Regular cardiac myocyte (primary cell): ENCODE results near the gene UNC5CL. TPM values are rescaled to one million over a fixed set of nuclear protein-coding genes. Genes with fewer than 3 reads are reported as not detected.

Source experiments
- total RNA-seq: library from RNA; depleted of rRNA; stranded (reverse); fragments of >200 nt; gene quantifications from 2 replicates; pipeline ENCODE4 v1.2.3, GENCODE V29; 2014

The UNC5CL gene, protein sequence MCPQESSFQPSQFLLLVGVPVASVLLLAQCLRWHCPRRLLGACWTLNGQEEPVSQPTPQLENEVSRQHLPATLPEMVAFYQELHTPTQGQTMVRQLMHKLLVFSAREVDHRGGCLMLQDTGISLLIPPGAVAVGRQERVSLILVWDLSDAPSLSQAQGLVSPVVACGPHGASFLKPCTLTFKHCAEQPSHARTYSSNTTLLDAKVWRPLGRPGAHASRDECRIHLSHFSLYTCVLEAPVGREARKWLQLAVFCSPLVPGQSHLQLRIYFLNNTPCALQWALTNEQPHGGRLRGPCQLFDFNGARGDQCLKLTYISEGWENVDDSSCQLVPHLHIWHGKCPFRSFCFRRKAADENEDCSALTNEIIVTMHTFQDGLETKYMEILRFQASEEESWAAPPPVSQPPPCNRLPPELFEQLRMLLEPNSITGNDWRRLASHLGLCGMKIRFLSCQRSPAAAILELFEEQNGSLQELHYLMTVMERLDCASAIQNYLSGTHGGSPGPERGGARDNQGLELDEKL
- under 0.01 TPM in 1 of 2 replicates, not detected in the other for total RNA-seq

GRCh38 chr6:41039060-41039998 is at the start of gene UNC5CL:
UNC5CL (minus strand) TSS chr6:41039221; CDS start chr6:41035074, 4,147 bp downstream.

DNA sequence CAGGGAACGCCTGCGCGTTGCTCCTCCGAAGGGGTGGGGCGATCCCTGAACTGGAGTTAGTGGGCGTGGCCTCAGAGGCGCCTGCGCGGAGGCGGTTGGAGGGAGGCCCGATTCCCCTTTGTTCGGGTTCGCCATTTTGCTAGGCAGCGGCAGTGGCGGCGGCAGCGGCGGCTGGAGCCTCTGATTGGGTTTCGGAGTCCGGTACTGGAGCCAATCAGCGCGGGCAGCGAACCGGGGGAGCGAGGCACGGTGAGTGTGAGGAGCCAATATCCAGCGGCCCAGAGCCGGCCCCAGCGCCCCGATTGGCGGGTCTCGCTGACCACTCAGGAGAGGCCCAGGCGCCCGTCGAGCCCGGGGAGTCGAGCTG is 33.8 kb upstream of the UNC5CL start, which contains the start of gene NFYA:
NFYA (plus strand) TSS at position 139 of the 367 bp plus-strand sequence. CDS start 6,116 bp downstream, outside the sequence.

DNA sequence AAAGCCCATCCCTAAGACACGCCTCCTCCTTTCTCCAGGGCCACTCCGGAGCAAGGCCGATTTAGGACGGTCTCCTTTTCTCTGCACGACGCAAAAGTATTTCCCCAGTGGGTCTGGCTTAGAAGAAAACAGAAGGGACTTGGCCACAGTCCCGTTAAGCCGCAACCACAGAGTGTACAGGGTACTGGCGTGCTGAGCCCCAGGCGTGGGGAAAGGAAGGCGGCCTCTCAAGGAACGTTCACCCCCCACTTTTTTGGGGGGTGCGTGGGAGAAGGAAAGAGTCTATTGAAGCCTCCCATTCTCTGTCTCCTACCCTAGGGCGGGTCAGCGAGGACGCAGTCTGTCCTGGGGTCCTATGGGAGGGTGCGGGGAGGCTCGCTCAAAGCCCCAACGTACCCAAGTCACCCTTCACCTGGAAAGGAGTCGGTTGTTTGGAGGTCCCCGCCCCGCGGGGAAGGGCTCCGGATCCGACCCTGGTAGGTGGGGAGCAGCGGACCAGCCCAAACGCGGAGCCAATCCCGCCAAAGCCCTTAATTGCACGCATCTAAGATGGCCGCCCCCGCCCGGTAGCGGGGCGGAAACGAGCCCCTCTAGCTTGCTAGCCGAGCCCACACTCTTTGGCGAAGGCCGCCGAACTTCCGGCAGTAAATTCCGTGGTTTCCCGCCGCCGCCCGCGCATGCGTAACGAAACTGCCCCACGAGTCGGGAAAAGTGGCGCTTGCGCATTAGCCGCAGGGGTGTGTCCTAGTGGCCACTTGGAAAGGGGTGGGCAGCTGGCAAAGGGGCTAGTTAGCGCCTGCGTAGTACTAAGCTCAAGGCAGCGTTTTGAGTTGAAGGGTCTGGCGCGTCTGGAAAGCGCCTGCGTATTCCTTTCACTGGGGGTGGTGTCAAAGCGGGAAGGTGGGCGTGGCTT is 33.2 kb upstream of the UNC5CL start, which contains the start of gene OARD1:
OARD1 (minus strand) TSS at position 434 of the 913 bp plus-strand sequence. CDS start 722 bp downstream, outside the sequence.

GRCh38 chr6:41053041-41053440 is 14.0 kb upstream of the UNC5CL start, which contains the start of gene APOBEC2:
APOBEC2 (plus strand) TSS chr6:41053202; CDS start chr6:41053348, 146 bp downstream.

DNA sequence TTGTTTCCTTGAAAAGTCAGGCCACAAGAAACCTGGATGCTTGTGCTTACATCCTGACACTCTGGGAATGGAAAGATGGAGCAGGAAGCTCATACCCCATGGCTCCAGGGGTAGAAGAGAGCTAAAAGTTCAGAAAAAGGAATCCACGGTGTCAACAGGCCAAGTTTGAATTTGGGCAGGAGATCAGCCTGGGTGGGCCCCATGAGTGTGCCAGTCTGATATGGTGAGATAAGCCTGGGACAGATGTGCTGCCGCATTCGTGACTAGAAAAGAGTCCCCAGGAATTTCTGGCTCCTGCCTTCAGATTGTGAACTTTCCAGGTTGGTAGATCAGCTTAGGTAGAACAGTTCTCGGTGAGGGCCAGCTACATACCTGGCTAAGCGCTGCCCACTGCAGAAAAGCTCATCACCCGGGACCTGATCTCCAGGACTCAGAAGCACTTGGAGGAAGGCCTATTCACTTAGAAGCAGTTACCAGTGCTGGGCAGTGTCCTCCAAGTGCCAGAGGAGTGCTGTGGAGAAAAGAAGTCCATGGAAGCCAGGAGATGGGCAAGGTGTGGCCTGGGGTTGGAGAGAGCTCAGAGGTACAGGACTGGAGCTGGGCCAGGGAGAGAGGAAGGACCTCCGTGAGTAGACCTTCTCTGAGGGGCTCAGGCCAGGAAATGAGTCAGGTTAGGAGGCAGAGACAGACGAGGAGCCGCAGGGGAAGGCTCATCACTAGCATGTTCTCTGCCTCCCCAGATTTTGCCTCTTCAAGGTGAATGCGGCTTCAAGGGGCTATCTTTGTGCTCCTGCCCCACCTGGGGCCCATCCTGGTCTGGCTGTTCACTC is 3.4 kb upstream of the UNC5CL start, which contains the start of gene TSPO2:
TSPO2 (plus strand) TSS at position 242 of the 830 bp plus-strand sequence; CDS start at position 761, 519 bp downstream.

Other genes starting within 250 kb of the UNC5CL start
- not detected in 2 replicates for gene TSPO2, start 3.2 kb upstream of the UNC5CL start, total RNA-seq
- gene APOBEC2, start 14.0 kb upstream of the UNC5CL start, total RNA-seq: not detected in 2 replicates
- gene OARD1, start 33.1 kb upstream of the UNC5CL start, total RNA-seq: 8.2 and 13.0 TPM in 2 replicates
- gene NFYA, start 33.8 kb upstream of the UNC5CL start, total RNA-seq: 9.3 and 22.6 TPM in 2 replicates
- not detected in 2 replicates for gene TREML1, start 115.1 kb upstream of the UNC5CL start, total RNA-seq
- not detected in 2 replicates for gene TREM2, start 123.9 kb upstream of the UNC5CL start, total RNA-seq
- gene TREML2, start 161.9 kb upstream of the UNC5CL start, total RNA-seq: under 0.01 TPM in 1 of 2 replicates, not detected in the other
- gene TREML4, start 189.1 kb upstream of the UNC5CL start, total RNA-seq: not detected in 2 replicates
- 0.19 and 21.7 TPM in 2 replicates for gene TREM1, start 247.5 kb upstream of the UNC5CL start, total RNA-seq